Measurements from ENCODE around the gene MLLT6. TPM values are rescaled to one million over a fixed set of nuclear protein-coding genes. Genes with fewer than 3 reads are reported as not detected.

Gene MLLT6
- total and polyA plus RNA-seq, 2 of the 4 experiments (the other 2 are of a cell fraction) = 7.2 to 21.2 TPM

DNA sequence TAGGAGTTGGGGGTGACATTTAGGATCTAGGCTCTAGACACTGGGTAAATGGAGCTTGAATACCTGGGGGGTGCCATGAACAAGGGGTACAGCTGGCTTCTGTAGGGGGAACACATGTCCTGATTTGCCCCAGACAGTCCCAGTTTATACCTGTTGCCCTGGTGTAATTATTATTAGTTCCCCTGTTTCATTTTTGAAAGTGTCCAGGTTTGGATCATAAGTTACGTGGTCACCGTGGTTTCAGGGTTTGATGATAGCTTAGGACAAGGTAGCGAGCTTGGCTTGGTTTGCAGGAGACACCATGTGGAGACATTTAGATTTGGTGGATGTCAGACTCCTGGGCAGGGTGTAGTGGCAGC lies 5.5 kb downstream of the MLLT6 start:
- H2AK9ac ChIP-seq (replicated peaks; ENCODE audit: low read depth, low read length, poor library complexity) = no peak overlapping the region
- H3K9me3 ChIP-seq (ENCODE audit: control insufficient read depth, insufficient read depth, low read length) = no peaks in the 10 kb centered on the region
- H3K36me3 ChIP-seq (ENCODE audit: control insufficient read depth, insufficient read depth, low read length) = peaks cover 54% of the 10 kb centered on the region
- no peak overlapping the region for H2BK120ac ChIP-seq (ENCODE audit: low read depth, low read length)
- in situ Hi-C loops (cut with MboI; ENCODE audit: low sequenced_read_pairs) (no loop called here), dilution Hi-C loops (cut with HindIII; ENCODE audit: low sequenced_read_pairs, unreplicated experiment) (no loop called here), intact Hi-C loops (cut with micrococcal nuclease) (no loop called here)
- ChIA-PET CTCF (no interaction called here), POLR2A (ENCODE audit: unreplicated experiment) (no interaction called here)
- peaks cover 27% of the 10 kb centered on the region; the same call in 1 of the 2 replicates for H4K20me1 ChIP-seq (ENCODE audit: insufficient read depth, low read length)
- WGBS, 2 experiments (ENCODE audit: extremely low coverage in 2 of 2, insufficient read length in 1 of 2) = no CpG with 5 or more reads among the region's 3 CpGs
- peaks cover 17 to 45% of the 10 kb centered on the region in 2 experiments; a peak in 3 of 4 replicates for H3K79me1 ChIP-seq (ENCODE audit: low read depth in 1 of 2, low read length in 2 of 2)
- ATAC-seq (ENCODE audit: low read depth) = no peak
- no peak overlapping the region for H3K18ac ChIP-seq (ENCODE audit: low read depth, low read length)
- H4K91ac ChIP-seq (ENCODE audit: insufficient read depth, low read depth, low read length) = no peak overlapping the region
- no peaks in the 10 kb centered on the region for H3K27me3 ChIP-seq (ENCODE audit: control insufficient read depth, insufficient read depth, low read length)
- H3K14ac ChIP-seq (replicated peaks; ENCODE audit: low read depth, low read length) = no peak overlapping the region
- TF ChIP-seq POLR2A (IDR thresholded peaks at IDR 0.05; ENCODE audit: low read depth, low read length) = no peak
- TF ChIP-seq NFE2L2 (IDR thresholded peaks at IDR 0.05; ENCODE audit: low read depth, low read length) = no peak
- TF ChIP-seq BHLHE40 (IDR thresholded peaks at IDR 0.05; ENCODE audit: low read depth, low read length) = no peak
- no peak for TF ChIP-seq CHD1 (IDR thresholded peaks at IDR 0.05; ENCODE audit: low read depth, low read length)
- TF ChIP-seq MAFK (IDR thresholded peaks at IDR 0.05; ENCODE audit: low read depth, low read length) = no peak
- TF ChIP-seq RAD21 (IDR thresholded peaks at IDR 0.05; ENCODE audit: low read length) = no peak
- TF ChIP-seq, protein P1, sequence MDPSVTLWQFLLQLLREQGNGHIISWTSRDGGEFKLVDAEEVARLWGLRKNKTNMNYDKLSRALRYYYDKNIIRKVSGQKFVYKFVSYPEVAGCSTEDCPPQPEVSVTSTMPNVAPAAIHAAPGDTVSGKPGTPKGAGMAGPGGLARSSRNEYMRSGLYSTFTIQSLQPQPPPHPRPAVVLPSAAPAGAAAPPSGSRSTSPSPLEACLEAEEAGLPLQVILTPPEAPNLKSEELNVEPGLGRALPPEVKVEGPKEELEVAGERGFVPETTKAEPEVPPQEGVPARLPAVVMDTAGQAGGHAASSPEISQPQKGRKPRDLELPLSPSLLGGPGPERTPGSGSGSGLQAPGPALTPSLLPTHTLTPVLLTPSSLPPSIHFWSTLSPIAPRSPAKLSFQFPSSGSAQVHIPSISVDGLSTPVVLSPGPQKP (IDR thresholded peaks at IDR 0.05; ENCODE audit: borderline replicate concordance, low read depth, low read length) = no peak
- TF ChIP-seq, protein P2, sequence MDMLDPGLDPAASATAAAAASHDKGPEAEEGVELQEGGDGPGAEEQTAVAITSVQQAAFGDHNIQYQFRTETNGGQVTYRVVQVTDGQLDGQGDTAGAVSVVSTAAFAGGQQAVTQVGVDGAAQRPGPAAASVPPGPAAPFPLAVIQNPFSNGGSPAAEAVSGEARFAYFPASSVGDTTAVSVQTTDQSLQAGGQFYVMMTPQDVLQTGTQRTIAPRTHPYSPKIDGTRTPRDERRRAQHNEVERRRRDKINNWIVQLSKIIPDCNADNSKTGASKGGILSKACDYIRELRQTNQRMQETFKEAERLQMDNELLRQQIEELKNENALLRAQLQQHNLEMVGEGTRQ (IDR thresholded peaks at IDR 0.05; ENCODE audit: low read depth, low read length) = no peak
- TF ChIP-seq, protein P3, sequence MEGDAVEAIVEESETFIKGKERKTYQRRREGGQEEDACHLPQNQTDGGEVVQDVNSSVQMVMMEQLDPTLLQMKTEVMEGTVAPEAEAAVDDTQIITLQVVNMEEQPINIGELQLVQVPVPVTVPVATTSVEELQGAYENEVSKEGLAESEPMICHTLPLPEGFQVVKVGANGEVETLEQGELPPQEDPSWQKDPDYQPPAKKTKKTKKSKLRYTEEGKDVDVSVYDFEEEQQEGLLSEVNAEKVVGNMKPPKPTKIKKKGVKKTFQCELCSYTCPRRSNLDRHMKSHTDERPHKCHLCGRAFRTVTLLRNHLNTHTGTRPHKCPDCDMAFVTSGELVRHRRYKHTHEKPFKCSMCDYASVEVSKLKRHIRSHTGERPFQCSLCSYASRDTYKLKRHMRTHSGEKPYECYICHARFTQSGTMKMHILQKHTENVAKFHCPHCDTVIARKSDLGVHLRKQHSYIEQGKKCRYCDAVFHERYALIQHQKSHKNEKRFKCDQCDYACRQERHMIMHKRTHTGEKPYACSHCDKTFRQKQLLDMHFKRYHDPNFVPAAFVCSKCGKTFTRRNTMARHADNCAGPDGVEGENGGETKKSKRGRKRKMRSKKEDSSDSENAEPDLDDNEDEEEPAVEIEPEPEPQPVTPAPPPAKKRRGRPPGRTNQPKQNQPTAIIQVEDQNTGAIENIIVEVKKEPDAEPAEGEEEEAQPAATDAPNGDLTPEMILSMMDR (conservative IDR thresholded peaks at IDR 0.05; ENCODE audit: low read depth, low read length) = no peak
- TF ChIP-seq FOS (IDR thresholded peaks at IDR 0.05; ENCODE audit: low read depth, low read length) = no peak
- TF ChIP-seq SMC3 (IDR thresholded peaks at IDR 0.05; ENCODE audit: low read depth, low read length) = no peak
- no peak for TF ChIP-seq CEBPB (IDR thresholded peaks at IDR 0.05; ENCODE audit: low read depth, low read length)
- no peak for TF ChIP-seq RFX5 (IDR thresholded peaks at IDR 0.05; ENCODE audit: low read depth, low read length)
- no peak for TF ChIP-seq MAZ (IDR thresholded peaks at IDR 0.05; ENCODE audit: borderline replicate concordance, low read depth, low read length)
- TF ChIP-seq RCOR1 (IDR thresholded peaks at IDR 0.05; ENCODE audit: insufficient replicate concordance, low read length) = no peak
- TF ChIP-seq MXI1 (IDR thresholded peaks at IDR 0.05; ENCODE audit: borderline replicate concordance, low read depth, low read length) = no peak
- H2AFZ ChIP-seq (replicated peaks; ENCODE audit: low read length, poor library complexity) = no peak overlapping the region
- H3K4me3 ChIP-seq (ENCODE audit: insufficient read depth, low read depth, low read length) = no peak overlapping the region
- H2AK5ac ChIP-seq (ENCODE audit: low read depth, low read length) = no peak overlapping the region
- DNase-seq = no peak
- H3K27ac ChIP-seq (ENCODE audit: insufficient read depth, low read length) = no peak overlapping the region
- no peak overlapping the region for H2BK5ac ChIP-seq (ENCODE audit: low read depth, low read length, poor library complexity, severe bottlenecking)
- peaks cover 4% of the 10 kb centered on the region; the same call in 1 of the 2 replicates for H3K4me1 ChIP-seq (ENCODE audit: control insufficient read depth, insufficient read depth, low read length)
- H3K23ac ChIP-seq (ENCODE audit: low read depth, low read length) = no peak overlapping the region
- H3K9ac ChIP-seq (ENCODE audit: low read depth, low read length) = no peak overlapping the region
- no peak overlapping the region for H3K4ac ChIP-seq (ENCODE audit: low read depth, low read length)
- H2BK15ac ChIP-seq (ENCODE audit: low read depth, low read length) = no peak overlapping the region
- no peak overlapping the region for H3K4me2 ChIP-seq (ENCODE audit: low read depth, low read length)
- no peak overlapping the region for H4K8ac ChIP-seq (ENCODE audit: low read depth in 2 of 2, low read length in 2 of 2)
- H2BK20ac ChIP-seq (ENCODE audit: low read depth, low read length) = no peak overlapping the region
- no peak overlapping the region for H4K5ac ChIP-seq (ENCODE audit: low read depth, low read length)
- peaks cover 3% of the 10 kb centered on the region; the same call in 1 of the 2 replicates for H3K9me1 ChIP-seq (ENCODE audit: insufficient read depth, low read length)
- no peak overlapping the region for H3K56ac ChIP-seq (ENCODE audit: extremely low read depth, insufficient read depth, low read length)
- no TSS peak for BruUV-seq (replicated peaks)
